T-helper 9 cell (primary cell): ENCODE data around the gene RBM14.
"Not testable (repeated sequence)": the region's sequence is repeated elsewhere in the genome, so short reads cannot be mapped to it uniquely, and the experiment has no call there.

Source experiments
- DNase-seq: peaks from one replicate; pipeline ENCODE4 v3.0.0-alpha.2; 2020

The RBM14 gene

DNA sequence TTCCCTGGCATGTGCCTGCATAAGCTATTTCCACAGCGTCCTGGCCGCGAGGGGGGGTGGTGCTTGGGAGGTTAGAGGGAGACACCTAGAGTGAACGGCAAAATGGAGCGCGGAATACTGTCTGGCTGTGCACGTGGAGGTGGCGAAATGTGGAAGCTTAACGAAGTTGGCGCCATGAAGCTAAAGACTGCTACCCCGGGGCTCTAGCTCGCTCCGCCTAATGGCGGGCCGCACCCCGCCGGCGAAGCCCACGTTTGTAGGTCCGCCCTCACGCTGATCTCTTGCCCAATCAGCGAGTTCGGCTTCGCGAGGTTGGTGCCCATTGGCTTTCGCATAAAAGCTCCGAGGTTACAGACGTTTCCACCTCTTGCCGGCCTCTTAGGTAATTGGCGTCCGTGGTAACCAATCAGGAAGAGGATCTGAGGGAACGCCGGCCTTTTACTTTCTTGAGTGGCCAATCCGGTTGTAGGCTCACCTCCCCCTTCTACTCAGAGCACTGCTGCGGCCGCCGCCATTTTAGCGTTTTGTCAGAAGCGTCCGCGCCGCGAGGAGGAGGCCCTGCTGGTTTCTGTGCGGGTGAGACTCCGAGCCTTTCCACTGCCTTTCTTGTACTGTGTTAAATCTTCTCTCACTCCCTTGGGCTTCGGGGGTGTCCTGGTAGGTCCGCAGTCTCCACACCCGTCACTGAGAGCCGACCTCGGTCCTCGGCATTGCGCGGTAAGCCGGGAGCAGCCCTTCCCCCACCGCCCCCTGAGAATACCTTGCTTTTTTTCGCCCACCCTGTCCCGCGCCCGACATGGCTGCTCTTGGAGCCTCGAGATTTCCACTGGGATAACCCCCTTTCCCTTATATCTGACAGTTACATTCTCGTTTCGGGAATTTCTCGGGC is 22.0 kb downstream of the RBM14 start, which contains the start of gene RBM4:
TSS of gene RBM4 (plus strand) at position 527 of the 889 bp plus-strand sequence. CDS start 1,009 bp downstream, outside the sequence.
- DNase-seq, result peak; percentile 90

DNA sequence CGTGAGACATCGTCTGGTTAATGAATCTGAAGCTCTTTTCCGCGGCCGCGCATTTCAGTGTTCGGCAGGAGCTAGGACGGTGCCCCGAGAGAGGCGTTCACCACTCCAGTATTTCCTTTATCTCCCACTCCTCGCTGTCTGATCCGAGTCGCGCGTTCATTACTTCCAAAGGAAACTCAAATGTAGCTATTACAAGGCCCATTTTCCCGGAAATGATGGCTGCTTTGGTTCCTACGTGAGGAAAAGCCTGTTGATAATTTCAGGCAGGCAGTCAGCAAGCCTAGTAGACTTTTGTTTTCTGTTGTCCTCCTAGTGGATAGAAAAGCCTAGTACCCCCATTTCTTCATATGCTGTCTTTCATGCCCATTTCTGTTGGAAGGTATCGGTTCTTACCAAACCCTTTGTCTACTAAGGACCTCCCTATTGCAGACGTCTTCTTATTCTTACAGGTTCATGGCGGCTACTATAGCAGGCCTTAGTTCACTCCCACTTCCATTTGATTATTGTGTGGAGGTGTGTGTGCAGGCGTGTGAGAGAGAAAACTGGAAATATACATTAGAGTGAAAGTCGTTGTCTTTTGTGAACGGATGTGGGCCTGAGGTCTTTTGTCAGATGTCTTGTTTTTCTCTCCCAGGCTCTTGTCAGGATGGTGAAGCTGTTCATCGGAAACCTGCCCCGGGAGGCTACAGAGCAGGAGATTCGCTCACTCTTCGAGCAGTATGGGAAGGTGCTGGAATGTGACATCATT is 22.8 kb downstream of the RBM14 start:
- no peak for DNase-seq

DNA sequence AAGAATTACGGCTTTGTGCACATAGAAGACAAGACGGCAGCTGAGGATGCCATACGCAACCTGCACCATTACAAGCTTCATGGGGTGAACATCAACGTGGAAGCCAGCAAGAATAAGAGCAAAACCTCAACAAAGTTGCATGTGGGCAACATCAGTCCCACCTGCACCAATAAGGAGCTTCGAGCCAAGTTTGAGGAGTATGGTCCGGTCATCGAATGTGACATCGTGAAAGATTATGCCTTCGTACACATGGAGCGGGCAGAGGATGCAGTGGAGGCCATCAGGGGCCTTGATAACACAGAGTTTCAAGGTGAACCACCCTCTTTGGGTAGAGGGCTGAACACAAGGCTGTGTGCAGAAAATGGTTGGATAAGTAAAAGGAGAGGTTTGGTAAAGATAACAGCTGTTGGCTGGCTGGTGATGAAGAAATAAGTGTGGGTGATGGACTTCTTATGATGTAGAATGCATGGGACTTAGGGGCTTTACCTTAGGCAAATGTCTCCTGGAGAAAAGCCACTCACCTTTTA is 23.4 kb downstream of the RBM14 start:
- not testable (repeated sequence) for DNase-seq

DNA sequence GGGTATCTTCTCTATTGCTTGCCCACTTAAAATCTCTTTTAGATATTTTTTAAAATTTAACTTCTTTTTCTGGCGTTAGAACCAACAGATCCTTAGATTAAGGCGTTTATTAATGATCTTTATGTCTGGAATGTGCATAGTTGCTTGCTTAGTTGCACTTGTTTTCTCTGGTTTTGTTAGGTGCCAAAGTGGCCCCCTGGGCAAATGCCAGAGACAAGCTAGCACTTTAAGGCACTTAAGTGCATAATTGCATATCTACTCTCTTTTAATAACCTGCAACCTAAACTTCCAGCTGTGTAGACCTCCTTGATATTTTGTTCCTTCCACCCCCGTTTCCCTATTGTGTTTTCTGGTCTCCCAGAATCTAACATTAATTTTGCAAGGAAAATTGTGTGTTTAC is 25.4 kb downstream of the RBM14 start:
- no peak for DNase-seq

DNA sequence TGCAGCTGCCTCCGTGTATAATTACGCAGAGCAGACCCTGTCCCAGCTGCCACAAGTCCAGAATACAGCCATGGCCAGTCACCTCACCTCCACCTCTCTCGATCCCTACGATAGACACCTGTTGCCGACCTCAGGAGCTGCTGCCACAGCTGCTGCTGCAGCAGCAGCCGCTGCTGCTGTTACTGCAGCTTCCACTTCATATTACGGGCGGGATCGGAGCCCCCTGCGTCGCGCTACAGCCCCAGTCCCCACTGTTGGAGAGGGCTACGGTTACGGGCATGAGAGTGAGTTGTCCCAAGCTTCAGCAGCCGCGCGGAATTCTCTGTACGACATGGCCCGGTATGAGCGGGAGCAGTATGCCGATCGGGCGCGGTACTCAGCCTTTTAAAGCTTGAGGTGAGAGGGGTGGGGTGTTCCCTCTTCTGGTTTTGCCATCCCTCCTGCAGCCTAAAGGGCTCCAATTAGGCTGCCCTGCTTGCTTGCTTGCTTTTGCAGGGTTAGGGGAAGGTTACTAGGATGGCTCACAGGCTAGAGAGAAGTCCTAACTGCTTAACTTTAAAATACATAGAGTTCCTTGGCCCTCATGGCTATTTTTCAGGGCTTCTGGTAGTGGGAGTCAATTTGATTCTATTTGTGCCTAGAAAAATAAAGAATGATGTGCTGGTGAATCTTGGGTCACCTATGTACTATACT is 27.5 kb downstream of the RBM14 start:
- no peak for DNase-seq

DNA sequence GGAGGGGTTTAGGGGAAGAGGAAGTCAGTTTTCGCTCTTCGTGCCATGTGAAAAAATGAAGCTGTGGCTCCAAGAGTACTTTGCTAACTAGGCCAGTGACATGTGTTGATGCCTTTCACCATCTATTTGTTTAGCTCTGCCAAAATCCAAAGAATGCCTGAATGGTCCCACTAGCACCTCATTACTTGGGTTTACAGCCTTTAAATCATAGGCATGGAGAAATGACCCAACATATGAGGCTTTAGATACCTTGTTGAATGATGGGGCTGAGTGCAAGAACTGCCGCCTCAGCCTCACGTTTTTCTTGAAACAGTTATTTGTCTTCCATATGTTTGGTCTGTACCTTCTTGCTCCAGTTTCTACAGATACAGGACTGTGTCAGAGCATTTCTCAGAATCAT is 30.4 kb downstream of the RBM14 start:
- no peak for DNase-seq

DNA sequence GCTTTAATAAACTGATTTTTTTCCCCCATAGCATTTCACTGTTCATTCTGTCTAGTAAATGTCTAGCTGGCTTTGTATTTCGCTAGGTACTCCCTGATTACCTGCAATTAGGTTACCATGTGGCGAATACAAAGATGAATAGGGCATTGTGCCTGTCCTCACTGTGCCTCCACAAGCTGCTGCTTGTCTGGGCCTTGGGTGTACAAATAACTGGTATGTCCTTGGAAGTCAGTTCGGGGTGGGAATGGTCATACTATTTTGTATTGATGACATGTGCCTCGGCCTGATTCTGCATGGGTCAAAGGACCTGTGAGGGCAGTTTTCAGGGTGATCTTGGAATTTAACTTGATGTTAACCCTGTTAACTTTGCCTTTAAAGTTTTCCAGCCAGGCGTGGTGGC is 33.5 kb downstream of the RBM14 start:
- DNase-seq, result no peak

DNA sequence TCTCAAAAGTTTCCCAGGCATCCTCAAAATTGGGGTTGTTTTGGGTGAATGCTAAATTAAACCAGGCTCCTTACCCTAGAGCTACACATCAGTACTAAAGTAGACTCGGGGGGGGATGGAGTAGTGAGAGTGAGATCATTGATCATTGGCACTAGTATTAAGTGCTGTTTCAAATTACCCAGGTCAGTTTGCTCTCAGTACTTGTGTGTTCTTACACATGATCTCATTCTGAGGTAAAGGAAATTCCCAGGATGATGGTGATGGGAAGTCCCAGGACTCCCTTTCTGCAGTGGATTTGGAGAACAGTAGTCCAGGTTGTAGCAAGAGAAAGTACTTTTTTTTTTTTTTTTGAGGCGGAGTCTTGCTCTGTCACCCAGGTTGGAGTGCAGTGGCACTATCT is 34.6 kb downstream of the RBM14 start:
- no peak for DNase-seq

DNA sequence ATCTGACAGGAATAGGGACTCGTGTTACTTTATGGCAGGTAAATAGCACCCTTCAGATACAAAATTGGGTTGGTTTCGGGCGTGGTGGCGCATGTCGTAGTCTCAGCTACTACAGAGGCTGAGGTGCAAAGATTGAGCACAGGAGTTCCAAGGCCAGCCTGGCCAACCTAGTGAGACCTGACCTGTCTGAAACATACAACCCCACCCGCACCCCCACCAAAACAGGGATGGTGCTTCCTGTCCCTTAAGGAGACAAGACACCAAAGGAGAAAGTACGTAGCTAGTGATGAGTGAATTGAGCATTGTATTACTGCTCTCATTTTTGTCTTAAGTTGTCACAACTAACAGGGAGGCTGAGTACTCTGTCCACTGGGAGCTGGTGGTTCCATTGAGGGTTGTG is 36.2 kb downstream of the RBM14 start:
- no peak for DNase-seq

DNA sequence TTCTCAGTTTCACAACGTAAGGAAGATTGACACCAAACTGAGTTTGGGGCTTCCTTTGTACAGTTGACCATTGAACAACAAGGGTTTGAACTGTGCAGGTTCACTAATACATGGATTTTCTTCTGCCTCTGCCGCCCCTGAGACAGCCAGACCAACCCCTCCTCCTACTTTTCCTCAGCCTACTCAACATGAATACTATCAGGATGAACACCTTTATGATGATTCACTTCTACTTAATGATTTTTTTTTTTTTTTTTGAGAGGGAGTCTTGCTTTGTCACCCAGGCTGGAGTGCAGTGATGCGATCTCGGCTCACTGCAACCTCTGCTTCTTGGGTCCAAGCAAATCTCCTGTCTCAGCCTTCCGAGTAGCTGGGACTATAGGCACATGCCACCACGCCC is 36.7 kb downstream of the RBM14 start:
- no peak for DNase-seq

DNA sequence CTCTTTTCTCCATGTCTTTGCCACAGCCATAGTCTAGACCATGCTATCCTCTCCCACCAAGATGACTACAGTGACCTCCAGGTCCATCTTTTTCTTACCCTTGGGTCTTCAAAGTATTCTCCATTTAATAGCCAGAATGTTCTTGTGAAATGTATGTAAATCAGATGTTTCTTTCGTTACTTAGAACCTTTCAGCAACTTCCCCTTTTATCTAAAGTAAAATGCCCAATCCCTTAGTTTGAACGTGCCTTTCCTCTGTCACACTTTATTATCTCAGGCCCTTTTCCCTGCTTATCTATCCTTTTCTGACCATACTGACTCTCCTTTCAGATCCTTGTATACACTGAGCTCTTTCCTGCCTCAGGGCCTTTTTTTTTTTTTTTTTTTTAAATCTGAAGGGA is 43.3 kb downstream of the RBM14 start:
- DNase-seq, result no peak

DNA sequence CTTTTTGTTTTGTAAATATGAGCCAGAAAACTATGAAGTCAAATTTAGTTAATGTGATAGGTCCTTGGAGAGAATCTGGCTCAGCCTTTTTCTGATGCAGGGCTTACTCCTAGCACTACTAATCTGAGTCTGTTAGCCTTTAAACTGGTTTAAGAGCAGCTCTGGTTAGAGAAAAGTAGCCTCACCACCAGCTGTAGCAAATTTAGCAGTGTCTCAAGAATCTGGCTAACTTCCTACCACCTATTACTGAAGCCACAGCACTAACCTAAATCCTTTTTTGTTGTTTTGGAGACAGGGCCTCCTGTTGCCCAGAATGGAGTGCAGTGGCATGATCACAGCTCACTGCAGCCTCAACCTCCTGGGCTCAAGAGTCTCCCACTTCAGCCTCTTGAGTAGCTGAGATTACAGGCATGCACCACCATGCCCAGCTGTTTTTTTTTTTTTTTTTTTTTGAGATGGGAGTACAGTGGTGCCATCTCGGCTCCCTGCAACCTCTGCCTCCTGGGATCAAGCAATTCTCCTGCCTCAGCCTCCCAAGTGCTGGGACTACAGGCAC is 47.4 kb downstream of the RBM14 start:
- DNase-seq, result no peak

DNA sequence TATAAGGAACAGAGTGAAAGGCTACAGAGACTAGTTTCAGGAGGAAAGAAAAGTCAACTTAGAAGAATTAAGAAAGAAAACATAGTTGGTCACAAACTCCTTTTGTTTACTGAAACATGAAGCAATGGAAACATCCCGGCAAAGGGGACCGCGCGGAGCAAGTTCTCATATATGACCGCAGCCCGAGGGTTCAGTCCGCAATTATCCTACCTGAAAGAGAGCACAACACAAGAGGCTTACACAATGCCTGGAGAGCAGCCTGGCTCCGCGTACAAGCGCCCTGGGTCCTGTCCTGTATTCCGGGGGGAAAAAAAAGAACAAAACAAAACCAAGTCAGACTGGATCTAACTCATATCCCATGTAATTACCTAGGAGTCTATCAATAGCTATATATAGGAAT is 48.9 kb downstream of the RBM14 start:
- DNase-seq, result no peak

DNA sequence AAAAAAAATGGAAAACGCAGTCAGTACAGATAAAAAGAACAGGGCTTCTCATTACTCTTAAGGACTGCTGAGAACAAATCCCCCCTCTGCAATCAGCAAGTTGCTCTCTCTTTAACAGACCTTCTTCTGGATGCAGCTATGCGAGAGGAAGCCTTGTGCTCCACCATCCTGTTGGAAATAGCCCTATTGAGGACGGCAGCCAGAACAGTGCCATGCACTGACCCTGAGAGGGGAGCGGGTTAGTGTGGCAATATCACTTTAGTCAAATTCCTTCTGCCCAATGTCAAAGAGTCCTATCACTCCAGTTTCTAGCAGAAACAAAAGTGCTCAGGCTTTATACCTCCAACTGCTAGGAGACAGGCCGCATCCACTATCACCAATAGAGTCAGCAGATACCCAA is 54.4 kb downstream of the RBM14 start:
- no peak for DNase-seq

DNA sequence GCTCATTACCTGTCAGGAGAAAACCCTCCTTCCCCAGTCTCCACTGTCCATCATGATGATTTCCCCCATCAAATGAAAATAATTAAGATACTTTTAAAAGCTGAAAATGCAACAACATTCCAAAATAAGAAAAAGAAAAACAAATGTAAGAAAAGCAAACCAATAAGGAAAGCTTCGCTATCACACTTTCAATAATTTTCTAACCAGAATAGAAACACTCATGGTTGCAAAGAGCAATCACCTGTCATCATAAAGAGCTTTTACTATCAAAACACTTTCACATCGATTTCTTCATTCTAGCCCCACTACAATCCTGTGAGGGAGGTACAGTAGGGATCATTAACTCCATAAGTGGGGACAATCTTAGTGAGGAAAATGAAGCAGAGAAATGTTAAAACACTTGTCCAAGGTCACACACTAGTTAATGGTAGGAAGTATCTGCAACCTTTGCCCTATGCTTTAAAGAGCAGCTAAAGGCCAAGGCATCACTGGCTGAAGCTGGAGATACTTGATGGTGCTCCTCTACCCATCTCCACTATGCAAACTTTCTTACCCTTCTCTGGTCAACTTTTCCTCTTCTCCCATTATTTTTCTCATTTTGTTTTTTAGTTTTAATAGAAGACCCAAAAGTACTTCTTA is 58.7 kb downstream of the RBM14 start:
- no peak for DNase-seq

DNA sequence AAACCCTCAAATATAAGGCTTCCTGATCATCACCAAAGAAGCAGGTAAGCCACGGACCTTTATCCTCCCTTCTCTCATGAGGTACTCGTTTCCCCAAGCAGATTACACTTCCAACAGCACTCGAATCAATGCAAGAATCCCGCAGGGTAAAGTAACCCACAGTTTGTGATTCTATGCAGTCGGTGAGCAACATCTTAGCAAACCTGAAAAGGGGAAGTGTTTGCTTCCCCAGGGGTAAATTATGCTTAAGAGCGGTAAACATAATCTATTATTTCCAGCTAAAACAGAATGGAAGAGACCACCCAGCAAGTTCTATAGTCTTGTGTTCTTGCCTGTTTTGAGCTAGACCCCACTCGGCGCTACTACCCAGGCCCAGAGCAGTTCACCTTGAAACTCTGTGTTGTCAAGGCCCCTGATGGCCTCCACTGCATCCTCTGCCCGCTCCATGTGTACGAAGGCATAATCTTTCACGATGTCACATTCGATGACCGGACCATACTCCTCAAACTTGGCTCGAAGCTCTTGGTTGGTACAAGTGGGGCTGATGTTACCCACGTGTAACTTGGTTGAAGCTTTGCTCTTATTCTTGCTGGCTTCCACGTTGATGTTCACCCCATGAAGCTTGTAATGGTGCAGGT is 60.0 kb downstream of the RBM14 start:
- DNase-seq, result no peak
